H1 (cell line): ENCODE results near the gene B4GALT7.
A peak's percentile ranks its signal among the peaks of the same experiment; 100 is the strongest.

Source experiments
- CBX8 ChIP-seq: fragments of 300-800, 300-1000 bp; sonication (generic); IDR thresholded peaks from 2 replicates; pipeline ENCODE4 v1.7.1; 2016; ENCODE audit warnings: low read depth, low read length, borderline replicate concordance
- CHD1 ChIP-seq: IDR thresholded peaks from 2 replicates; pipeline ENCODE4 v1.6.1; 2012; ENCODE audit warnings: low read depth, low read length, improper control_type of control experiment
- HDAC6 ChIP-seq: IDR thresholded peaks from one replicate; pipeline ENCODE4 v1.7.1; 2012; ENCODE audit warnings: low read depth, mild to moderate bottlenecking, inconsistent platforms, low read length, moderate library complexity
- POLR2AphosphoS5 ChIP-seq: IDR thresholded peaks from 2 replicates; pipeline ENCODE4 v1.6.1; 2011; ENCODE audit warnings: low read depth, low read length

- peak; percentile 46; the same call in 1 of the 2 replicates for TF ChIP-seq POLR2AphosphoS5
- TF ChIP-seq HDAC6, result no peak
- no peak for TF ChIP-seq CBX8
- TF ChIP-seq CHD1, result no peak
Observed at GRCh38 chr5:177609076-177610059, 9.4 kb downstream of the B4GALT7 start.
